OCI-M1 (cell line): ENCODE measurements around the gene PSG4.
"Not testable (repeated sequence)": the region's sequence is repeated elsewhere in the genome, so short reads cannot be mapped to it uniquely, and the experiment has no call there.

Experiments
- DNase-seq: peaks from one replicate; lab custom pipeline; 2025; lab: John Stamatoyannopoulos, UW

PSG4 gene

GRCh38 chr19:43205471-43206105 lies at the start of gene PSG4:
Gene PSG4 (minus strand): TSS chr19:43205638. CDS start chr19:43205536, 102 bp downstream.
- DNase-seq = not testable (repeated sequence)

DNA sequence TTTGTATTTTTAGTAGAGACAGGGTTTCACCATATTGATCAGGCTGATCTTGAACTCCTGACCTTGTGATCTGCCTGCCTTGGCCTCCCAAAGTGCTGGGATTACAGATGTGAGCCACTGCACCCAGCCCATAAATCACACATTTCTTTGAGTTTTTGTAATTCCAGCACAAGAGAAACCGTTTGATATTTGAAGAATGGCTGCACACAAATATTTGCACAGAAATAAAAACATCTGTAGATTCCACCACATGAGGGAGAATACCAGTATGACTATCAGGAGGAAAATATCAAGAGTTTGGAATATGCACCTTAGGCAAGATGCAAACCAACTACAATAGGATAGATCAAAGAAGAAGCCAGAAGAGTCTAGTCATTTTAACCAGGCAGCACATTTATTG lies 46.0 kb upstream of the PSG4 start:
- not testable (repeated sequence) for DNase-seq

GRCh38 chr19:43250296-43250695 lies 44.9 kb upstream of the PSG4 start:
- not testable (repeated sequence) for DNase-seq

DNA sequence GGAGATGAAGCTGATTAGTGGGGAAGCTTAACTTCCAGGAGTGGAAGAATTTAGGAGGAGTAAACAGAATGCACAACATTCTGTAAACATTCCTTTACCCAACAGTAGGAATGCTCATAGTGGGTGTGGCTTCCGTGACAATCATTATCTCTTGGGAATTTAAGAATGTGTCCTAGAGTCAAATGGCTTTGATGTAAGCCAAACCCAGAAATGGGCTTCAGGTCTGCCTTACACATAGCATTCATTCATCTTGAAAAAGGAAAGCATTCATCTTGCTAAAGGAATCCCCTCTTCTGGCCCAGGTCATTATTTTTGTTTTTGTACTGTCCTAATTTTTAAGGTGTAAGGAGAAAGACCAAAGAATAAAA lies 43.2 kb upstream of the PSG4 start:
- DNase-seq = not testable (repeated sequence)

GRCh38 chr19:43247243-43247880 lies 41.9 kb upstream of the PSG4 start:
- not testable (repeated sequence) for DNase-seq

DNA sequence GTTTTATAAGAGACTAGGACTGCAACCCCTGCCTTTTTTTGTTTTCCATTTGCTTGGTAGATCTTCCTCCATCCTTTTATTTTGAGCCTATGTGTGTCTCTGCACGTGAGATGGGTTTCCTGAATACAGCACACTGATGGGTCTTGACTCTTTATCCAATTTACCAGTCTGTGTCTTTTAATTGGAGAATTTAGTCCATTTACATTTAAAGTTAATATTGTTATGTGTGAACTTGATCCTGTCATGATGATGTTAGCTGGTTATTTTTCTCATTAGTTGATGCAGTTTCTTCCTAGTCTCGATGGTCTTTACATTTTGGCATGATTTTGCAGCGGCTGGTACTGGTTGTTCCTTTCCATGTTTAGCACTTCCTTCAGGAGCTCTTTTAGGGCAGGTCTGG lies 40.4 kb upstream of the PSG4 start:
- DNase-seq = not testable (repeated sequence)

DNA sequence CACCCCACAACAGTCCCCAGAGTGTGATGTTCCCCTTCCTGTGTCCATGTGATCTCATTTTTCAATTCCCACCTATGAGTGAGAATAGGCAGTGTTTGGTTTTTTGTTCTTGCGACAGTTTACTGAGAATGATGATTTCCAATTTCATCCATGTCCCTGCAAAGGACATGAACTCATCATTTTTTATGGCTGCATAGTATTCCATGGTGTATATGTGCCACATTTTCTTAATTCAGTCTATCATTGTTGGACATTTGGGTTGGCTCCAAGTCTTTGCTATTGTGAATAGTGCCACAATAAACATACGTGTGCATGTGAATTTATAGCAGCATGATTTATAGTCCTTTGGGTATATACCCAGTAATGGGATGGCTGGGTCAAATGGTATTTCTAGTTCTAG lies 36.8 kb upstream of the PSG4 start:
- not testable (repeated sequence) for DNase-seq

DNA sequence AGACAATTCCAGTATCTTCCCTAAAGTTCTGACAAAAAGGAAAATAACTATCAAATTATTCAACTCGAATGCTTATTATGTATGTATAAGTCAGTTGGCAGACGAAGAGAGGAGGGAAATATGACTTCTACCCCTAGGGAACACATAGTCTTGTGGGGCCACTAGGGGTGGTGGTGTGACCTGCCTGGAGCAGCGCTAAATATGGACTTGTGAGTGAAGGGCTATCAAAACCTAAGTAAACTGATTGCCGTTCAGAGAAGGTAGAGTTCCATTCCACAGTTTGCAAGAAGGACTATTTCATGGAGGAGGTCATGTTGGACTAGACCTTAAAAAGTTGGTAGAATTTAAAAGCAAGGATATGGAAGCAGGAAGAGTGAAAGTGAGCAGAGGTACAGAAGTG lies 32.8 kb upstream of the PSG4 start:
- not testable (repeated sequence) for DNase-seq

- not testable (repeated sequence) for DNase-seq
Measured at GRCh38 chr19:43235686-43236085, 30.2 kb upstream of the PSG4 start.

GRCh38 chr19:43229315-43229714 lies 23.9 kb upstream of the PSG4 start:
- peak; percentile 49 for DNase-seq

DNA sequence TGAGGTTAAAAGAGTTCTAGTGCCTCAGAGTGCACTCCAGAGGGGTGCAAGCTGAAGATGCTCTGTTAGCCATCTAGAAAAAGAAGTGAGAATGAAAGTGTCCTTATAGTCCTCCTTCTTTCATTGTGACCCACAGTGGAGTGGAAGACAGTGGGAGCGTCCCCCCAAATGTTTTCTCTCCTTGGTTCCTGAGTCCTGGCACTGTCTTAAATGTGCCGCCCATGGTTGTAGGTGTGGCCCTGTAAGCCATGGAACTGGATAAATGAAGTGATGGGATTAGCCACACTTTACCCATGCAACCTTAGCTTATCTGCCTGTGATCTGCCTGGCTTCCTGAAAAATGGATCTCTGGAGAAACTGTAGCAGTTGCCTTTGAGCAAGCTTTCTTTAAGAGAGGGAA lies 23.3 kb upstream of the PSG4 start:
- DNase-seq = peak; percentile 28

GRCh38 chr19:43226986-43227385 lies 21.5 kb upstream of the PSG4 start:
- DNase-seq = not testable (repeated sequence)

GRCh38 chr19:43224855-43225253 lies 19.4 kb upstream of the PSG4 start:
- DNase-seq = no peak

DNA sequence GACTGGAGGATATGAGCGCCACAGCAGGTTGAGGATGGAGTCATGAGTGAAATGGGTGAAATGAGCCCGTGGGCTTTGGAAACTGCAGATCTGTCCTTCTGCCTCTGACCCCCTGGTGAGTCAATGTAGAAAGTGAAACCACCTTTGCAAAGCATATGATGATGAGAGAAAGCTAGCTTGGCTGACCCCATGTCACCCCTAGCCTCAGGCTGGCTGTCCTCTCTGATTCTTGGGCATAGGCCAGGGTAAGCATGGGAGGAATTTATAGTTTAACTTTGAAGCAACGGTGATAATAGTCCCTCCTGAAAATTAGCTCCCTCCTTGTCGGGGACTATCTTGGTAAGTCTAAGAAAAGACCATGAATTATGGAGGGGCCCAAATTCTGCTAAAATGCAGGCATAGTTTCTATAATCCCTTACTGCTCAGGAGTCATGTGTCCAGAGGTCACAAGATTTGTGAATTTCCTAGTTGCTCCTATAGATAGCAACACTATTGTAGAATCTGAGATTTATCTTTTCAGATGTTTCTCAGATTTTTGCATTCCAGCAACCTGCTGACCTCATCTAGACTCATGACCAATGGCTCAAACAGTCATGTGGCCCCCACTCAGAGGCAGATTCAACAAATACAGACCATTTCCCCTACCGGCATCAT lies 18.9 kb upstream of the PSG4 start:
- peak; percentile 10 for DNase-seq

GRCh38 chr19:43221891-43222290 lies 16.5 kb upstream of the PSG4 start:
- not testable (repeated sequence) for DNase-seq

DNA sequence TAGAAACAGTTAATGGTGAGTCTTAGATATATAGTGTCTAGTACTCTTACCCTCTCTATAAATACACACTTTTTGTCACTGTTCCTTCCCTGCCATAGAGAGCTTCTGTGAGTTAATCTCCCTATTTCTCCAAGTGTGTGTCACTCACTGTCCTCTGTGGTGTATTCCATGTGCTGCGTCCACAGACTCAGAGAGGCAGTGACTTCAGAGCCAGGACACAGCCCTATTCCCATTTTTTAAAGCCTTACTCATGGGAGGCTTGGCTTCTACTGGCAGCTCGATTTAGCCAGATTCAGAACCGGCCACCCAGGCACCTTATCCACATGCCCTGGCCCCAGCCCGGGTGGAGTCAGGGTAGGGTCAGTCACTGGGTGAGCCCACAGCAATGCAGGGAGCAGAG lies 13.7 kb upstream of the PSG4 start:
- not testable (repeated sequence) for DNase-seq

DNA sequence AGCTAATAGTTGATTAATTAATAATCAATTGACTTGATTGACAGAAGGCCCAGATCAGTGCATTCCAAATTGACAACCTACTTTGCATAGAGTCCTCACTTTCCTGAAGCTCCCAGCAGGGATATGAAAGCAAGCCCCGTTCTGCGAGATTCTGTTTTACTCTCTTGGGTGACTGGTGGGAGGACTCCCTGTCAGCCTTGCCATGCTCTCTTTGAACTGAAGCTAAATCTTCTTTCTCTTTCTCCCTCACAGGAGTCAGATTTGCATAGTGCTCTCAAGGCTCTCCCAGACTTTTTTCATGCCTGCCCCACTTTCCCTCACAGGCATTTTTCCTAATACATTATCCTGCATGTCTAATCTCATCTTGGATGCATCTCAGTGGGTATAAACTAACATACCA lies 10.4 kb upstream of the PSG4 start:
- DNase-seq = not testable (repeated sequence)

- no peak for DNase-seq
Measured at GRCh38 chr19:43207991-43208390, 2.6 kb upstream of the PSG4 start.

GRCh38 chr19:43207174-43207573 lies 1.7 kb upstream of the PSG4 start:
- DNase-seq = peak; percentile 57

DNA sequence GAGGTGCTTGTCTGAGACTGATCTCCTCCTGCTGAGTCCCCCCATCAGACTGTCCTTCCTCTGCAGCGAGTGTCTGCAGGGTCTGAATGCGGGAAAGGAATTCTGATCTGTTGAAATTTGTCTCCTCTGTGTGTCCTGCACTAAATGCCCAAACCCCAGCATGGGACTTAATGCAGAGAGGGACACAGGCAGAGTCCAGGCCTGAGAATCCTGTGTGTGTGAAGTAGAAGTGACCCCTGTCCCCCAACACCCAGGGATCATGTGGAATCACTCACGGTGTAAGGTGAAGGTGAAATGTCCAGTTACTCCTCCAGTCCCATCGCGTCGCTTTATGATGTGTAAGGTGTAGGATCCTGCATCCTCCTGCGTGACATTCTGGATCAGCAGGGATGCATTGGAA lies 1.8 kb downstream of the PSG4 start:
- not testable (repeated sequence) for DNase-seq

GRCh38 chr19:43201891-43202290 lies 3.5 kb downstream of the PSG4 start:
- not testable (repeated sequence) for DNase-seq

DNA sequence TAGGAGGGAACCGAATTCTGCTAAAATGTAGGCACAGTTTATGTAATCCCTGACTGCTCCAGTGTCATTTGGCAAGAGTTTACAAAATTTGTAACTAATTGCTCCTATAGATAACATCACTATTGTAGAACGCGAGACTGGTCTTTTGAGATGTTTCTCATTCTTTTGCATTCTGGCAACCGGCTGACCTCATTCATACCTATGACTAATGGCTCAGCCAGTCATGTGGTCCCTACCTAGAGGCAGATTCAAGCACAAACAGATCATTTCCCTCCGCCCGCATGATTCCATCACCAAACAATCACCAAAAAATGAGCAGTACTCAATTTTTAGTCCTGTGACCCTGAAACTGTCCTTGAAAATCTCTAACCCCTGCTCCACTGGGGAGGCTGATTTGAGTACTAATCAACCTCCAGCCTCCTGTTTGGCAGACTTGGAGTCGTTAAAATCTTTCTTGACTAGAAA lies 4.1 kb downstream of the PSG4 start:
- not testable (repeated sequence) for DNase-seq
